ENCODE measurements around the gene VCL.
"Not testable (repeated sequence)": the region's sequence is repeated elsewhere in the genome, so short reads cannot be mapped to it uniquely, and the experiment has no call there.

VCL gene

GRCh38 chr10:74133923-74134820, 136.3 kb downstream of the VCL start:
- H3K9me3 ChIP-seq (ENCODE audit: control insufficient read depth, insufficient read depth, low read length): no peaks in the 10 kb centered on the region
- no peaks in the 10 kb centered on the region for H3K27me3 ChIP-seq (ENCODE audit: control insufficient read depth, insufficient read depth, low read length)
- no peak overlapping the region for H3K9ac ChIP-seq (ENCODE audit: low read depth, low read length)
- H3K4me1 ChIP-seq (ENCODE audit: control insufficient read depth, insufficient read depth, low read length): no peaks in the 10 kb centered on the region
- H3K27ac ChIP-seq (ENCODE audit: low read depth, low read length): no peak overlapping the region
- H3K4me3 ChIP-seq (ENCODE audit: low read depth, low read length): no peak overlapping the region
- H3K36me3 ChIP-seq (ENCODE audit: control insufficient read depth, insufficient read depth, low read length): peaks cover 85% of the 10 kb centered on the region

GRCh38 chr10:74135452-74135851, 137.5 kb downstream of the VCL start:
- peaks cover 74% of the 10 kb centered on the region for H3K36me3 ChIP-seq (ENCODE audit: control insufficient read depth, insufficient read depth, low read length)
- no peak overlapping the region for H3K9ac ChIP-seq (ENCODE audit: low read depth, low read length)
- no peak overlapping the region for H3K27ac ChIP-seq (ENCODE audit: low read depth, low read length)
- no peaks in the 10 kb centered on the region for H3K4me1 ChIP-seq (ENCODE audit: control insufficient read depth, insufficient read depth, low read length)
- H3K27me3 ChIP-seq (ENCODE audit: control insufficient read depth, insufficient read depth, low read length): no peaks in the 10 kb centered on the region
- no peak overlapping the region for H3K4me3 ChIP-seq (ENCODE audit: low read depth, low read length)
- no peaks in the 10 kb centered on the region for H3K9me3 ChIP-seq (ENCODE audit: control insufficient read depth, insufficient read depth, low read length)

DNA sequence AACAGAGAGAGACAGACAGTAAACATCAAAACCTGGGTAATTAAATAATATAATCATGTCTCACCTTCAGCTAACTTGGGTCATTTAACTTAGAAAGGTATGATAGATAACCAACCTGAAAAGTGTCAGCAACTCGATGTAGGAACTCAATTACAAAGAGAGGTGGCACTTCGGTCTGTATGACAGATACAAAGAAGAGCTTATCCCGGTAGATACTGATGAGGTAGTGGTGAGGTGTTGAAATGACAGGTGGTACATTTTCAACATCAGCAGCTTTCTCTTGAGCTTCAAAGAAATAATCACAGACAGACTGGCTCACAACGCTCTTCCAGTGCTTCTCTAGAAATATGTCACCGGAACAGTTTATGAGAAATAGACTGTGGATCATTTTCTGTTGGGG, 140.1 kb downstream of the VCL start:
- Histone ChIP-seq H3K27ac (ENCODE audit: low read depth, low read length) (no peak overlapping the region), H3K36me3 (ENCODE audit: control insufficient read depth, insufficient read depth, low read length) (peaks cover 54% of the 10 kb centered on the region), H3K9me3 (ENCODE audit: control insufficient read depth, insufficient read depth, low read length) (no peaks in the 10 kb centered on the region), H3K27me3 (ENCODE audit: control insufficient read depth, insufficient read depth, low read length) (no peaks in the 10 kb centered on the region), H3K4me1 (ENCODE audit: control insufficient read depth, insufficient read depth, low read length) (no peaks in the 10 kb centered on the region), H3K9ac (ENCODE audit: low read depth, low read length) (no peak overlapping the region), H3K4me3 (ENCODE audit: low read depth, low read length) (no peak overlapping the region)

- not testable (repeated sequence) for H3K27ac ChIP-seq (ENCODE audit: low read depth, low read length); H3K9ac ChIP-seq (ENCODE audit: low read depth, low read length); H3K4me1 ChIP-seq (ENCODE audit: control insufficient read depth, insufficient read depth, low read length); H3K4me3 ChIP-seq (ENCODE audit: low read depth, low read length); H3K27me3 ChIP-seq (ENCODE audit: control insufficient read depth, insufficient read depth, low read length); H3K9me3 ChIP-seq (ENCODE audit: control insufficient read depth, insufficient read depth, low read length)
- peaks cover 49% of the 10 kb centered on the region for H3K36me3 ChIP-seq (ENCODE audit: control insufficient read depth, insufficient read depth, low read length)
Measured at GRCh38 chr10:74138596-74138995, 140.7 kb downstream of the VCL start.

DNA sequence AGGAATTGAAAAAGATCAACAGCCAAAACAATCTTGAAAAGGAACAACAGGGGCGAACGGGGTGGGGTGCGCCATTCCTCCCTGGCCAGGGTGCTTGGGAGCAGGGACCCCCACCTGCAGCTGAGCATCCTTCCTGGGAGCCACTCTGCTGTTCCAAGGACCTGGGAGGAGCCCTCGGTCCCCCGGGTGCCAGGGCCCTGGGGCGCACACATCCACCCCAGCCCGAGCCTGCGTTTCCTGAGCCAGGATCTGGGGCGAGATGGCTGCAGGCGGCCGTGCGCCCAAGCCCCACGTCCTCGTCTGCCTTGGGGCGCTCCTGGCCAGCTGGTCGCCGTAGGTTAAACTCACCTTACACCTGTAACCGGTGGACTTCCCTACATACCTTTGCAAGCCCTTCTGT, 142.1 kb downstream of the VCL start:
- no peak overlapping the region for H3K4me3 ChIP-seq (ENCODE audit: low read depth, low read length)
- no peak overlapping the region for H3K9ac ChIP-seq (ENCODE audit: low read depth, low read length)
- H3K4me1 ChIP-seq (ENCODE audit: control insufficient read depth, insufficient read depth, low read length): no peaks in the 10 kb centered on the region
- peaks cover 36% of the 10 kb centered on the region for H3K36me3 ChIP-seq (ENCODE audit: control insufficient read depth, insufficient read depth, low read length)
- H3K27me3 ChIP-seq (ENCODE audit: control insufficient read depth, insufficient read depth, low read length): no peaks in the 10 kb centered on the region
- no peaks in the 10 kb centered on the region for H3K9me3 ChIP-seq (ENCODE audit: control insufficient read depth, insufficient read depth, low read length)
- H3K27ac ChIP-seq (ENCODE audit: low read depth, low read length): no peak overlapping the region

DNA sequence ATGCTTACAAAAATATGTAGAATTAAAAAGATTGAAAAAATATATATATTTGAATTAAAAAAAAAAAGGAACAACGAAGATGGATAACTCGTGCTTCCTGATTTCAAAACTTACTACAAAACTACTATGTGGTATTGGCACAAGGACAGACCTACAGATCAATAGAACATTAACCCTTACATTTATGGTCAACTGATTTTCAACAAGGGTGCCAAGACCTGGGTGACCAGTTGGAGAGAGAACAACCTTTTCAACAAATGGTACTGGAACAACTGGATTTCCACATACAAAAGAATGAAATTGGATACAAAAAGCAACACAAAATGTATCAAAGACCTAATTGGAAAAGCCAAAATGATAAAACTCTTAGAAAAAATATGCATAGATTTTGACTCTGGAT, 142.6 kb downstream of the VCL start:
- H3K27ac ChIP-seq (ENCODE audit: low read depth, low read length): no peak overlapping the region
- no peaks in the 10 kb centered on the region for H3K9me3 ChIP-seq (ENCODE audit: control insufficient read depth, insufficient read depth, low read length)
- H3K4me1 ChIP-seq (ENCODE audit: control insufficient read depth, insufficient read depth, low read length): no peaks in the 10 kb centered on the region
- no peak overlapping the region for H3K9ac ChIP-seq (ENCODE audit: low read depth, low read length)
- no peak overlapping the region for H3K4me3 ChIP-seq (ENCODE audit: low read depth, low read length)
- no peaks in the 10 kb centered on the region for H3K27me3 ChIP-seq (ENCODE audit: control insufficient read depth, insufficient read depth, low read length)
- peaks cover 30% of the 10 kb centered on the region for H3K36me3 ChIP-seq (ENCODE audit: control insufficient read depth, insufficient read depth, low read length)

- no peak overlapping the region for H3K27ac ChIP-seq (ENCODE audit: low read depth, low read length)
- no peak overlapping the region for H3K4me3 ChIP-seq (ENCODE audit: low read depth, low read length)
Measured at GRCh38 chr10:74145133-74145532, 147.2 kb downstream of the VCL start.

DNA sequence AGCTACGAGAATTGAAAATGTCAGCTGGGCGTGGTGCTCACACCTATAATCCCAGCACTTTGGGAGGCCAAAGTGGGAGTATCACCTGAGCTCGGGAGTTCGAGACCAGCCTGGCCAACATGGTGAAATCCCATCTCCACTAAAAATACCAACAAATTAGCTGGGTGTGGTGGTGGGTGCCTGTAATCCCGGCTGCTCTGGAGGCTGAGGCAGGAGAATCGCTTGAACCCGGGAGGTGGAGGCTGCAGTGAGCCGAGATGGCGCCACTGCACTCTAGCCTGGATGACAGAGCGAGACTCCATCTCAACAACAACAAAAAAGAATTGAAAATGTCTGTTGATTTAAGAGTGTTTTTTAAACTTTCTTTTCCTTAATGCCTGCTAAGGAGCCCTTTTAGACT, 149.1 kb downstream of the VCL start:
- not testable (repeated sequence) for H3K36me3 ChIP-seq (ENCODE audit: control insufficient read depth, insufficient read depth, low read length); H3K9ac ChIP-seq (ENCODE audit: low read depth, low read length); H3K27ac ChIP-seq (ENCODE audit: low read depth, low read length); H3K4me1 ChIP-seq (ENCODE audit: control insufficient read depth, insufficient read depth, low read length); H3K9me3 ChIP-seq (ENCODE audit: control insufficient read depth, insufficient read depth, low read length); H3K4me3 ChIP-seq (ENCODE audit: low read depth, low read length); H3K27me3 ChIP-seq (ENCODE audit: control insufficient read depth, insufficient read depth, low read length)

More at GRCh38 chr10:74145133-74145532, 147.2 kb downstream of the VCL start:
- H3K4me1 ChIP-seq (ENCODE audit: control insufficient read depth, insufficient read depth, low read length): peaks cover 5% of the 10 kb centered on the region
- no peaks in the 10 kb centered on the region for H3K27me3 ChIP-seq (ENCODE audit: control insufficient read depth, insufficient read depth, low read length)
- no peaks in the 10 kb centered on the region for H3K9me3 ChIP-seq (ENCODE audit: control insufficient read depth, insufficient read depth, low read length)
- H3K9ac ChIP-seq (ENCODE audit: low read depth, low read length): no peak overlapping the region
- H3K36me3 ChIP-seq (ENCODE audit: control insufficient read depth, insufficient read depth, low read length): peaks cover 7% of the 10 kb centered on the region; the same call in 1 of the 2 replicates

- Histone ChIP-seq H3K27ac (ENCODE audit: low read depth, low read length) (peak within 1 kb of the TSS; percentile 98), H3K9ac (ENCODE audit: low read depth, low read length) (peak within 1 kb of the TSS; percentile 97), H3K27me3 (ENCODE audit: control insufficient read depth, insufficient read depth, low read length) (no peaks in the 10 kb centered on the region), H3K36me3 (ENCODE audit: control insufficient read depth, insufficient read depth, low read length) (peaks cover 7% of the 10 kb centered on the region; the same call in 1 of the 2 replicates), H3K4me3 (ENCODE audit: low read depth, low read length) (peak within 1 kb of the TSS; percentile 98), H3K4me1 (ENCODE audit: control insufficient read depth, insufficient read depth, low read length) (peaks cover 16% of the 10 kb centered on the region), H3K9me3 (ENCODE audit: control insufficient read depth, insufficient read depth, low read length) (no peaks in the 10 kb centered on the region)
Measured at GRCh38 chr10:74150204-74150989, 152.5 kb downstream of the VCL start, which contains the start of gene AP3M1. AP3M1 (minus strand) TSS chr10:74150828; CDS start chr10:74138379, 12,449 bp downstream.

DNA sequence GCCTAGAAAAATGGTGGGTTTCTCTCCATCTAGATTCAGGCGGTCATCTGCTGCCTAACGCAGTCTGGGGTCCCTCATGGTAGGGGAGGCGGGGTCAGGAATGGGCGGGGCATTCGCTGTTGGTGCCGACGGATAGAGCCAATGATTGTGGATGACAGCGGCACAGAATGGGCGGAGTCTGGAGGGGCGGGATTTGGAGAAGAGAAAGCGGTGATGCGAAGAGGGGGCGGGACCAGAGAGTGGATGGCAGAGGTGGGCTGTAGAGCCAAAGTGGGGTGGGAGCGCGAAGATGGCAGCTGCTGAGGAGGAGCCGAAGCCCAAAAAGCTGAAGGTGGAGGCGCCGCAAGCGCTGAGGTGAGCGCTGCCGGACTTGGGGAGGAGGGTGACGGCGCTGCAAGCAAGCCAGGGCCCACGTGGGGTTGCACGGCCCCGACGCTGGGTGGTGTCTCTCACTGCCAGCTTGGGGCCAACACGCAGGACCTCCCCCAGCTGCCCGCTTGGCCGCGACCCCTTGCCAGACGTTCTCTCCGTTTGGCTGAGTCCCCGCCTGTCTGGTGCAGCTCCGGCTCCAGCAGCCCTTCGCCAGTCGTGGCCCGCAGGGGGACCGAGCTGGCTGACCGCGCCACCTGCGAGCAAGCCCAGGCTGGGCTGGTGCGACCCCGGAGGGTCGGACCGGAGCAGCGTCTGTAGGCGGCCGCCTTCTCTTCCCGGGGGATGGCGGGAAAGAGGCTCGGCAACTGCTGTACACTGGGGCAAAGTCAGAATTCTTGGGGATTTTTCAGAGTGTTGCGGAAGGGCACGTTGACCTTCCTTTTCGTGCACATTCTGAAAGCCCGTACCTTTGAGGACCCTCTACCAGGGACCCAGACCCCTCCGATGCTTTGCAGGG, 153.3 kb downstream of the VCL start, which contains the start of gene ADK:
Gene ADK (plus strand): TSS at position 232 of the 889 bp plus-strand sequence. CDS start 58 bp downstream, at position 290.
- H3K36me3 ChIP-seq (ENCODE audit: control insufficient read depth, insufficient read depth, low read length): peaks cover 4% of the 10 kb centered on the region; the same call in 1 of the 2 replicates
- H3K9ac ChIP-seq (ENCODE audit: low read depth, low read length): peak within 1 kb of the TSS; percentile 97
- peak within 1 kb of the TSS; percentile 98 for H3K4me3 ChIP-seq (ENCODE audit: low read depth, low read length)
- peaks cover 16% of the 10 kb centered on the region for H3K4me1 ChIP-seq (ENCODE audit: control insufficient read depth, insufficient read depth, low read length)
- no peaks in the 10 kb centered on the region for H3K9me3 ChIP-seq (ENCODE audit: control insufficient read depth, insufficient read depth, low read length)
- no peaks in the 10 kb centered on the region for H3K27me3 ChIP-seq (ENCODE audit: control insufficient read depth, insufficient read depth, low read length)
- peak within 1 kb of the TSS; percentile 98 for H3K27ac ChIP-seq (ENCODE audit: low read depth, low read length)

Data from HUES48 (cell line).